GM21423 (cell line): Measurements from ENCODE around the gene KLRC1.
"Not testable (repeated sequence)": the region's sequence is repeated elsewhere in the genome, so short reads cannot be mapped to it uniquely, and the experiment has no call there.

ENCODE experiments used
- ATAC-seq: cut with Tn5 transposase; IDR thresholded peaks from one replicate; pipeline ENCODE4 v1.9.1; 2021; ENCODE audit warnings: mild to moderate bottlenecking, moderate library complexity; ENCODE audit not compliant: unreplicated experiment

The KLRC1 gene

GRCh38 chr12:10422159-10422558, 31.0 kb downstream of the KLRC1 start:
- not testable (repeated sequence) for ATAC-seq

GRCh38 chr12:10420334-10420733, 32.8 kb downstream of the KLRC1 start, which contains the start of gene KLRC3:
Gene KLRC3 (minus strand): TSS chr12:10420595. CDS start chr12:10420550, 45 bp downstream.
- ATAC-seq = not testable (repeated sequence)

- no peak for ATAC-seq
Measured at GRCh38 chr12:10409392-10409791, 43.8 kb downstream of the KLRC1 start, which contains the start of gene KLRC4. Gene KLRC4 (minus strand): TSS chr12:10409757. CDS start chr12:10409575, 182 bp downstream.

- ATAC-seq = no peak
Measured at GRCh38 chr12:10408842-10409241, 44.3 kb downstream of the KLRC1 start.

- no peak for ATAC-seq
Measured at GRCh38 chr12:10406725-10407124, 46.5 kb downstream of the KLRC1 start.

GRCh38 chr12:10405294-10405693, 47.9 kb downstream of the KLRC1 start:
- ATAC-seq = no peak

- no peak for ATAC-seq
Measured at GRCh38 chr12:10404798-10405197, 48.4 kb downstream of the KLRC1 start.

GRCh38 chr12:10400829-10401228, 52.3 kb downstream of the KLRC1 start:
- ATAC-seq = no peak

- no peak for ATAC-seq
Measured at GRCh38 chr12:10398168-10398567, 55.0 kb downstream of the KLRC1 start.

- ATAC-seq = no peak
Measured at GRCh38 chr12:10397296-10397695, 55.9 kb downstream of the KLRC1 start.

- ATAC-seq = not testable (repeated sequence)
Measured at GRCh38 chr12:10396176-10396575, 57.0 kb downstream of the KLRC1 start.
